ENCODE results near the gene SETD7. TPM values are rescaled to one million over a fixed set of nuclear protein-coding genes. Genes with fewer than 3 reads are reported as not detected.

Gene SETD7
- total RNA-seq, 4 donors from 2014 or later: 73.1 to 134 (median 113) TPM

GRCh38 chr4:139484783-139485311 lies 71.2 kb downstream of the SETD7 start:
- Histone ChIP-seq H3K4me3 (no peak overlapping the region), H3K4me1 (no peaks in the 10 kb centered on the region), H3K27me3 (no peaks in the 10 kb centered on the region), H3K9me3 (no peaks in the 10 kb centered on the region), H3K36me3 (no peaks in the 10 kb centered on the region), H3K27ac (no peak overlapping the region)
- TF ChIP-seq, protein P1, sequence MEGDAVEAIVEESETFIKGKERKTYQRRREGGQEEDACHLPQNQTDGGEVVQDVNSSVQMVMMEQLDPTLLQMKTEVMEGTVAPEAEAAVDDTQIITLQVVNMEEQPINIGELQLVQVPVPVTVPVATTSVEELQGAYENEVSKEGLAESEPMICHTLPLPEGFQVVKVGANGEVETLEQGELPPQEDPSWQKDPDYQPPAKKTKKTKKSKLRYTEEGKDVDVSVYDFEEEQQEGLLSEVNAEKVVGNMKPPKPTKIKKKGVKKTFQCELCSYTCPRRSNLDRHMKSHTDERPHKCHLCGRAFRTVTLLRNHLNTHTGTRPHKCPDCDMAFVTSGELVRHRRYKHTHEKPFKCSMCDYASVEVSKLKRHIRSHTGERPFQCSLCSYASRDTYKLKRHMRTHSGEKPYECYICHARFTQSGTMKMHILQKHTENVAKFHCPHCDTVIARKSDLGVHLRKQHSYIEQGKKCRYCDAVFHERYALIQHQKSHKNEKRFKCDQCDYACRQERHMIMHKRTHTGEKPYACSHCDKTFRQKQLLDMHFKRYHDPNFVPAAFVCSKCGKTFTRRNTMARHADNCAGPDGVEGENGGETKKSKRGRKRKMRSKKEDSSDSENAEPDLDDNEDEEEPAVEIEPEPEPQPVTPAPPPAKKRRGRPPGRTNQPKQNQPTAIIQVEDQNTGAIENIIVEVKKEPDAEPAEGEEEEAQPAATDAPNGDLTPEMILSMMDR (IDR thresholded peaks at IDR 0.05 in 4 of 5, conservative IDR thresholded peaks at IDR 0.05 in 1 of 5): no peak
- TF ChIP-seq POLR2A (IDR thresholded peaks at IDR 0.05): no peak
- ATAC-seq: no peak
- in situ Hi-C loops (cut with MboI; ENCODE audit: low sequenced_read_pairs in 4 of 4) (no loop called here), intact Hi-C loops (cut with DNase I; ENCODE audit: low total_unique reads) (no loop called here)
- DNase-seq: no peak

DNA sequence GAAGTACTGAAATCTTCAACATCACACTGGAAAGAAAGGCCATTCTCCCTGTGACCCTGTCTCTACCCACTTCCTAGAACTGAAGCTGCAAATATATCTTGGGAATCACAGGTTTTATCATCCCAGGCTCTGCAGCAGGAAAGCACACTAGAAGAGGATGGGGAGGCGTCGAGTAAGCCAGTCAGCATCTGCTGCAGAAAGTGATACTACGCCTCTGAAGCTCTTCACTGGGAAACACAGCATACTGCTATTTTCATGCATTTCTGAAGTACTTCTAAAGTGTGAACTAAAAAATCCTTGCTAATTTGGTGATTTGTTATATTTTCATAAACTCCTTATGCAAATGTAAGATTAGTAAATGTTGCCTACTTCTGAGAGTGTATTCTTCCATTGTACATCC lies 73.0 kb downstream of the SETD7 start:
- Histone ChIP-seq H3K4me3 (no peak overlapping the region), H3K4me1 (peaks cover 0 to 3% of the 10 kb centered on the region in 2 donors), H3K36me3 (no peaks in the 10 kb centered on the region), H3K27me3 (no peaks in the 10 kb centered on the region), H3K9me3 (no peaks in the 10 kb centered on the region), H3K27ac (no peak overlapping the region)
- DNase-seq (no peak), ATAC-seq (no peak)
- intact Hi-C loops (cut with DNase I; ENCODE audit: low total_unique reads): no loop called here
- TF ChIP-seq POLR2A (IDR thresholded peaks at IDR 0.05): no peak
- TF ChIP-seq, protein P1 (IDR thresholded peaks at IDR 0.05 in 4 of 5, conservative IDR thresholded peaks at IDR 0.05 in 1 of 5): no peak
- in situ Hi-C loops (cut with MboI; ENCODE audit: low sequenced_read_pairs in 4 of 4): no loop called here

GRCh38 chr4:139481465-139481864 lies 74.6 kb downstream of the SETD7 start:
- Histone ChIP-seq H3K27ac (no peak overlapping the region), H3K4me3 (no peak overlapping the region), H3K27me3 (no peaks in the 10 kb centered on the region), H3K36me3 (no peaks in the 10 kb centered on the region), H3K9me3 (no peaks in the 10 kb centered on the region), H3K4me1 (peaks cover 0 to 3% of the 10 kb centered on the region in 2 donors)
- intact Hi-C loops (cut with DNase I; ENCODE audit: low total_unique reads): no loop called here
- no peak for TF ChIP-seq POLR2A (IDR thresholded peaks at IDR 0.05)
- TF ChIP-seq, protein P1 (IDR thresholded peaks at IDR 0.05 in 4 of 5, conservative IDR thresholded peaks at IDR 0.05 in 1 of 5): no peak
- DNase-seq: no peak
- no peak for ATAC-seq
- in situ Hi-C loops (cut with MboI; ENCODE audit: low sequenced_read_pairs in 4 of 4): no loop called here

GRCh38 chr4:139476363-139476762 lies 79.7 kb downstream of the SETD7 start:
- H3K27me3 ChIP-seq: no peaks in the 10 kb centered on the region
- peaks cover 0 to 3% of the 10 kb centered on the region in 2 donors for H3K4me1 ChIP-seq
- DNase-seq (no peak), ATAC-seq (no peak)
- in situ Hi-C loops (cut with MboI; ENCODE audit: low sequenced_read_pairs in 4 of 4) (no loop called here), intact Hi-C loops (cut with DNase I; ENCODE audit: low total_unique reads) (no loop called here)
- H3K9me3 ChIP-seq: no peaks in the 10 kb centered on the region
- H3K36me3 ChIP-seq: peaks cover 0 to 6% of the 10 kb centered on the region in 2 donors
- no peak overlapping the region for H3K4me3 ChIP-seq
- no peak overlapping the region for H3K27ac ChIP-seq
- no peak for TF ChIP-seq POLR2A (IDR thresholded peaks at IDR 0.05)
- TF ChIP-seq, protein P1 (IDR thresholded peaks at IDR 0.05 in 4 of 5, conservative IDR thresholded peaks at IDR 0.05 in 1 of 5): no peak

DNA sequence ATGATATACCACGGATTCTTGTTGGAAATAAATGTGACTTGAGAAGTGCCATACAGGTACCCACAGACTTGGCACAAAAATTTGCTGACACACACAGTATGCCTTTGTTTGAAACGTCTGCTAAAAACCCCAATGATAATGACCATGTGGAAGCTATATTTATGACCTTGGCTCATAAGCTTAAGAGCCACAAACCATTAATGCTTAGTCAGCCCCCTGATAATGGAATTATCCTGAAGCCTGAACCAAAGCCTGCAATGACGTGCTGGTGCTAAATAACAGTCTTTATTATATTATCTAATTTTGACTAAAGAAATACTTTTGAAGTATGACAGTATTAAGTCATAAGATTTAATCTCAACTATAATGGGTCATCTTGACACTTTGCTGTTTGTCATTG lies 83.2 kb downstream of the SETD7 start:
- Histone ChIP-seq H3K4me1 (no peaks in the 10 kb centered on the region), H3K4me3 (no peak overlapping the region), H3K27me3 (no peaks in the 10 kb centered on the region), H3K27ac (no peak overlapping the region), H3K36me3 (peaks cover 0 to 6% of the 10 kb centered on the region in 2 donors), H3K9me3 (no peaks in the 10 kb centered on the region)
- DNase-seq (no peak), ATAC-seq (no peak)
- TF ChIP-seq, protein P1 (IDR thresholded peaks at IDR 0.05 in 4 of 5, conservative IDR thresholded peaks at IDR 0.05 in 1 of 5): no peak
- TF ChIP-seq POLR2A (IDR thresholded peaks at IDR 0.05): no peak
- intact Hi-C loops (cut with DNase I; ENCODE audit: low total_unique reads) (no loop called here), in situ Hi-C loops (cut with MboI; ENCODE audit: low sequenced_read_pairs in 4 of 4) (no loop called here)

Measured in gastrocnemius medialis (tissue), 4 donors.